ENCODE measurements around the gene FCHSD1. TPM values are rescaled to one million over a fixed set of nuclear protein-coding genes. Genes with fewer than 3 reads are reported as not detected.
A peak's percentile ranks its signal among the peaks of the same experiment; 100 is the strongest.

Gene FCHSD1
- total RNA-seq, 2 donors from 2014 or later = 15.0 to 19.2 TPM

- intact Hi-C loops (cut with DNase I, micrococcal nuclease) = no loop called here
- DNase-seq (peak in 1 of 2 donors; percentile 30), ATAC-seq (peak; percentile 12)
These were observed 499 bp upstream of the FCHSD1 start for GRCh38 chr5:141651728-141652105.

- no peak for ATAC-seq
- no peak for DNase-seq
- intact Hi-C loops (cut with DNase I, micrococcal nuclease) = no loop called here
These were observed 1.2 kb downstream of the FCHSD1 start for GRCh38 chr5:141649972-141650371.

GRCh38 chr5:141649056-141649688, 2.0 kb downstream of the FCHSD1 start:
- ATAC-seq = no peak
- intact Hi-C loops (cut with DNase I, micrococcal nuclease) = no loop called here
- no peak for DNase-seq

GRCh38 chr5:141647851-141648250, 3.4 kb downstream of the FCHSD1 start:
- DNase-seq = no peak
- intact Hi-C loops (cut with DNase I, micrococcal nuclease) = no loop called here
- ATAC-seq = no peak

DNA sequence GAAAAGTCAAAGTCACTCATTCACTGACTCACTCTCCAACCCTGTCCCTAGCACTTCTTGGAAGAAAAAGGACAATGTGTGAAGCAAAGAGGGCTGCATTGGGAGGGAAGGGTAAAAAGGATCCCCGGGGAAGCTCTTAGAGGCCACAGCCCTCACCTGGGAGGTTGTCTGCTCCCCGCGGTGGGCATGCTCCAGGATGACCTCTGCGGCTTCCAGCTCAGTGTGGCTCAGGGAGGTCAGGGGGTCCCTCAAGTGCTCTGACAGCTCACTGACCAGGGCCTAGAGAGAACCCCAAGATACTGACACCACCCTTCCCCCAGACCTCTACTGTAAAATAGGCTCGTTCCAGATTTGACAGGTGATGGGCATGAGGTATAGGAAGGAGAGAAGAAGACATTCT, 4.0 kb downstream of the FCHSD1 start:
- intact Hi-C loops (cut with DNase I, micrococcal nuclease) = no loop called here

GRCh38 chr5:141646026-141646425, 5.2 kb downstream of the FCHSD1 start:
- no peak for ATAC-seq
- intact Hi-C loops (cut with DNase I, micrococcal nuclease) = no loop called here

More for the DNA sequence above, 4.0 kb downstream of the FCHSD1 start:
- no peak for ATAC-seq
- no peak for DNase-seq

GRCh38 chr5:141641634-141642267, 9.5 kb downstream of the FCHSD1 start:
- no peak for ATAC-seq
- DNase-seq = no peak
- intact Hi-C loops (cut with DNase I, micrococcal nuclease) = no loop called here

More at GRCh38 chr5:141646026-141646425, 5.2 kb downstream of the FCHSD1 start:
- DNase-seq = no peak

- DNase-seq (no peak), ATAC-seq (no peak)
- intact Hi-C loops (cut with DNase I, micrococcal nuclease) = no loop called here
These were observed 10.5 kb downstream of the FCHSD1 start for GRCh38 chr5:141640698-141641097.

GRCh38 chr5:141640051-141640415, 11.2 kb downstream of the FCHSD1 start:
- intact Hi-C loops (cut with DNase I, micrococcal nuclease) = no loop called here
- no peak for DNase-seq
- ATAC-seq = no peak

- intact Hi-C loops (cut with DNase I, micrococcal nuclease) = no loop called here
- no peak for ATAC-seq
- no peak for DNase-seq
These were observed 11.7 kb downstream of the FCHSD1 start for GRCh38 chr5:141639357-141640050.

GRCh38 chr5:141638771-141639170, 12.4 kb downstream of the FCHSD1 start:
- intact Hi-C loops (cut with DNase I, micrococcal nuclease) = no loop called here
- DNase-seq (no peak), ATAC-seq (no peak)

- ATAC-seq (peak; percentile 52), DNase-seq (peak; percentile 73 to 75)
- intact Hi-C loops (cut with DNase I, micrococcal nuclease) = no loop called here
These were observed 13.3 kb downstream of the FCHSD1 start for GRCh38 chr5:141637767-141638419.

DNA sequence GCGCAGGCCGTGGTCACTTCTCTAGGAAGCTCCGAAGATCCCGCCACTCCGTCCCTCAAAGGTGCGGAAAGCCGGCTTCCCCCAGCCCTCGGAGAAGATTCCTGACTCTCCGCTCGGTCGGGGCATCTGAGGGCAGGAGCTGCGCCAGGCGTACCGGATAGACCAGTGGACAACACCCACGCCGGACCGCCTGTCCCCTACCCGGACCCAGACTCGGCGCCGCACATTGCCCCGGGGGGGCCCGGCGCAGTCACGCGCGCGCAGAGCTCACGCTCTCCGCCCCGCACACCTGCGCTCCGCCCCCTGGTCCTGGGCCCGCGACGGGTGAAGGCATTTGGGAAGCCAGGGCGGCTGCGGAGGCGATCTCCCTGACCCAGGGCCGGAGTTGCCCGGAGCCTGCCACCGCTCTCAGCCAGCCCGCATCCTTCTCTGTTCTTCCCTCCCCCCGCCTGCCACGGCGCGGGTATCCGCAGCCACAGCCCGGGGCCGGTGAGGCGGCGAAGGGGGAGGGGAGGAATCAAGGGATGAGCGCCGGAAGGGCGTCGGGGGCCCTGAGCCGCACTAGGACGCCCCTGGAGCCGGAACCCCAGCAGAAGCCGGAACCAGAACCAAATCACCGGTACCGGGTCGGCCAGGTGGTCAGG, 14.0 kb downstream of the FCHSD1 start:
- ATAC-seq (peak; percentile 38), DNase-seq (peak in 1 of 2 donors; percentile 61)
- intact Hi-C loops (cut with DNase I, micrococcal nuclease) = no loop called here

- peak; percentile 95 for ATAC-seq
- DNase-seq = peak; percentile 93 to 97
- intact Hi-C loops (cut with DNase I, micrococcal nuclease) = no loop called here
These were observed 14.7 kb downstream of the FCHSD1 start, which contains the start of the genes HDAC3 and RELL2 for GRCh38 chr5:141636413-141637122. HDAC3 (minus strand) TSS chr5:141636849; CDS start chr5:141636790, 59 bp downstream. RELL2 (plus strand) TSS chr5:141636997; CDS start chr5:141638226, 1,229 bp downstream.

GRCh38 chr5:141636106-141636412, 15.2 kb downstream of the FCHSD1 start:
- intact Hi-C loops (cut with DNase I, micrococcal nuclease) = no loop called here
- DNase-seq = no peak
- peak; percentile 7 for ATAC-seq

DNA sequence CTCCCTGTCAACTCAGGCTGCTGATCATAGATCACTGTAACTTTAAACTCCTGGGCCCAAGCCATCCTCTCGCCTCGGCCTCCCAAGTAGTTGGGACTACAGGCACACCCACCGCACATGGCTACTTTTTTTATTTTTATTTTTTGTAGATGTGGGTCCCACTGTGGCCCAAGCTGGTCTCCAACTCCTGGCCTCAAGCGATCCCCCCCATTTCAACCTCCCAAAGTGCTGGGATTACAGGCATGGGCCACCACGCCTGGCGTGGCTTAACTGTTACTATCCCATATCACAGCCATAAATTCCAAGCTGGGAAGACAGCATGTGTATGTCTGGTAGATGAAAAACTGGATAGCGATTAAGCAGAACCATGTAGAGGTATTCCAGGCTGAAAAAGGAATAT, 15.6 kb downstream of the FCHSD1 start:
- ATAC-seq = no peak
- intact Hi-C loops (cut with DNase I, micrococcal nuclease) = no loop called here
- DNase-seq = no peak

DNA sequence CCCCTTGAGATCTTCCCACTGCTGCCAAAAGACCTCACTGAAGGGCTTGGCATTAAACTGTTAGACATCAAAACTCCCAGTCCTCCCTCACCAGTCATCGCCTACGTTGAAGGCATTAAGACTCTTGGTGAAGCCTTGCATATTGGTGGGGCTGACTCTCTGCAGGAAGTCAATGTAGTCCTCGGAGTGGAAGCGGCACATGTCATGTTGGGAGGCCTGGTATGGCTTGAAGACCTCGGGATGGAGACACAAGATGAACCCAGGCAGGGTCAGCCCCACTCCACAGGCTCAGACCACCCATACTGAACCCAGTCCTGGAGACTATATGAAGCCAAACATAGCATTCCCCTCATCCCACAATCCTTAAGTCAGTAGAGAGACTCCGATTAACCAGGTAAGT, 16.5 kb downstream of the FCHSD1 start:
- no peak for ATAC-seq
- intact Hi-C loops (cut with DNase I, micrococcal nuclease) = no loop called here
- DNase-seq = no peak

DNA sequence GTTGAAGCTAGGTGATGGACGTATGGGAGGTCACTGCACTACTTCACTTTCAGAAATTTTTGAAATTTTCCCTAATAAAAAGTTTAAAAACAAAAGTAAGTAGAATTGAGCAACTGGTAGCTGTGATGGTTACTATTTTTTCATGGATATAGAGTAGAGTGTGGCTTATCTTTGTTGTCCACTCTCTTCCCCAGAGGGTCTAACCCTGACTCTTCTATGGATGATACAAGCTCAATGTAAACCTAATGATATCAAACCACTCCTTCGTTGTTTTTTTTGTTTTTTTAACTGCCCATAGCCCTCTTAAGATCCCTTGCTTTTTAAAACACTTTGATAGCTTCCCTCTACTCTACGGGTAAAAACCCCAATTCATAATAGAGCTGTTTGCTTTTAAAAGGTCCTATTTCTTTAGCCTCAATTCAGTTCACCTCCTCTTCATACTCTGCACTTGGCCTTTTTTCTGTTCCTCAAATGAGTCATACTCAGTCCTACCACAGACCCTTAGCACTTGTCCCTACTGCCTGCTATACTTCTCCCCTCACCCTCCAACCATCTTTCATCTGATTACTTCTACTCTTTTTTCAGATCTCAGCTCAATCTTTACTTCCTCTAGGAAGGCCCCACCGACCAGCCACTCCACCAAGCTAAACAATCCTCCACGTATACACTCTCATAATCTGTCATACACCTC, 17.2 kb downstream of the FCHSD1 start:
- intact Hi-C loops (cut with DNase I, micrococcal nuclease) = no loop called here
- ATAC-seq = no peak
- DNase-seq = no peak
